ENCODE results near the gene CIRBP.

Gene CIRBP

GRCh38 chr19:1296575-1297271 lies 27.6 kb downstream of the CIRBP start:
- Histone ChIP-seq H3K18ac (ENCODE audit: low read length) (no peak overlapping the region), H2AFZ (ENCODE audit: insufficient read depth, low read length, poor library complexity) (no peak overlapping the region), H3K36me3 (ENCODE audit: control insufficient read depth in 1 of 2, insufficient read depth in 2 of 2, low read length in 2 of 2) (peaks cover 0 to 2% of the 10 kb centered on the region in 2 experiments), H3K4me2 (ENCODE audit: low read length) (no peak overlapping the region), H3K4me3 (ENCODE audit: low read depth, low read length) (no peak overlapping the region), H3K14ac (ENCODE audit: low read length) (no peak overlapping the region), H3K79me2 (ENCODE audit: control insufficient read depth, insufficient read depth, low read length, poor library complexity) (no peaks in the 10 kb centered on the region), H2BK12ac (ENCODE audit: low read length) (no peak overlapping the region), H3K4ac (ENCODE audit: low read depth, low read length) (no peak overlapping the region), H3K9me3 (ENCODE audit: insufficient read depth, low read depth, low read length) (no peaks in the 10 kb centered on the region), H2BK5ac (ENCODE audit: low read depth, low read length, poor library complexity) (no peak overlapping the region), H2AK5ac (ENCODE audit: low read length) (no peak overlapping the region), H4K8ac (ENCODE audit: low read depth, low read length) (no peak overlapping the region), H3K79me1 (ENCODE audit: low read length) (no peaks in the 10 kb centered on the region), H4K91ac (ENCODE audit: low read depth, low read length) (no peak overlapping the region), H4K12ac (ENCODE audit: low read depth, low read length) (no peak overlapping the region), H3K27ac (ENCODE audit: low read depth, low read length) (no peak overlapping the region), H3K27me3 (ENCODE audit: insufficient read depth, low read length) (no peaks in the 10 kb centered on the region), H3K23ac (ENCODE audit: low read length) (no peak overlapping the region), H3K9ac (ENCODE audit: low read length) (no peak overlapping the region), H2BK120ac (ENCODE audit: insufficient read depth, low read length, poor library complexity) (no peak overlapping the region), H3K4me1 (ENCODE audit: control insufficient read depth in 1 of 2, insufficient read depth in 2 of 2, low read length in 2 of 2) (peaks cover 0 to 3% of the 10 kb centered on the region in 2 experiments)
- no CpG with 5 or more reads among the region's 24 CpGs for WGBS (ENCODE audit: extremely low coverage, insufficient coverage, insufficient read length)
- no peak for DNase-seq

GRCh38 chr19:1298235-1298634 lies 29.1 kb downstream of the CIRBP start:
- Histone ChIP-seq H4K91ac (ENCODE audit: low read depth, low read length) (no peak overlapping the region), H2BK5ac (ENCODE audit: low read depth, low read length, poor library complexity) (no peak overlapping the region), H3K79me2 (ENCODE audit: control insufficient read depth, insufficient read depth, low read length, poor library complexity) (no peaks in the 10 kb centered on the region), H3K79me1 (ENCODE audit: low read length) (no peaks in the 10 kb centered on the region), H3K14ac (ENCODE audit: low read length) (no peak overlapping the region), H3K27ac (ENCODE audit: low read depth, low read length) (no peak overlapping the region), H4K12ac (ENCODE audit: low read depth, low read length) (no peak overlapping the region), H3K36me3 (ENCODE audit: control insufficient read depth in 1 of 2, insufficient read depth in 2 of 2, low read length in 2 of 2) (peaks cover 0 to 2% of the 10 kb centered on the region in 2 experiments), H2AK5ac (ENCODE audit: low read length) (no peak overlapping the region), H3K4me2 (ENCODE audit: low read length) (no peak overlapping the region), H2BK120ac (ENCODE audit: insufficient read depth, low read length, poor library complexity) (no peak overlapping the region), H2AFZ (ENCODE audit: insufficient read depth, low read length, poor library complexity) (no peak overlapping the region), H3K23ac (ENCODE audit: low read length) (no peak overlapping the region), H3K27me3 (ENCODE audit: insufficient read depth, low read length) (no peaks in the 10 kb centered on the region), H3K4me3 (ENCODE audit: low read depth, low read length) (no peak overlapping the region), H3K4ac (ENCODE audit: low read depth, low read length) (no peak overlapping the region), H3K9ac (ENCODE audit: low read length) (no peak overlapping the region), H3K18ac (ENCODE audit: low read length) (no peak overlapping the region), H3K9me3 (ENCODE audit: insufficient read depth, low read depth, low read length) (no peaks in the 10 kb centered on the region), H3K4me1 (ENCODE audit: control insufficient read depth in 1 of 2, insufficient read depth in 2 of 2, low read length in 2 of 2) (peaks cover 0 to 3% of the 10 kb centered on the region in 2 experiments), H2BK12ac (ENCODE audit: low read length) (no peak overlapping the region), H4K8ac (ENCODE audit: low read depth, low read length) (no peak overlapping the region)
- DNase-seq: no peak
- WGBS (ENCODE audit: extremely low coverage, insufficient coverage, insufficient read length): no CpG with 5 or more reads among the region's 8 CpGs

- no peak overlapping the region for H2AFZ ChIP-seq (ENCODE audit: insufficient read depth, low read length, poor library complexity)
- H4K8ac ChIP-seq (ENCODE audit: low read depth, low read length): no peak overlapping the region
- no peak for DNase-seq
- H3K14ac ChIP-seq (ENCODE audit: low read length): no peak overlapping the region
- H4K91ac ChIP-seq (ENCODE audit: low read depth, low read length): no peak overlapping the region
- no peaks in the 10 kb centered on the region for H3K79me2 ChIP-seq (ENCODE audit: control insufficient read depth, insufficient read depth, low read length, poor library complexity)
- WGBS (ENCODE audit: extremely low coverage, insufficient coverage, insufficient read length): no CpG with 5 or more reads among the region's 34 CpGs
- H3K27ac ChIP-seq (ENCODE audit: low read depth, low read length): no peak overlapping the region
- H2BK120ac ChIP-seq (ENCODE audit: insufficient read depth, low read length, poor library complexity): no peak overlapping the region
- no peak overlapping the region for H3K23ac ChIP-seq (ENCODE audit: low read length)
- peaks cover 0 to 2% of the 10 kb centered on the region in 2 experiments for H3K36me3 ChIP-seq (ENCODE audit: control insufficient read depth in 1 of 2, insufficient read depth in 2 of 2, low read length in 2 of 2)
- H3K9ac ChIP-seq (ENCODE audit: low read length): no peak overlapping the region
- no peaks in the 10 kb centered on the region for H3K79me1 ChIP-seq (ENCODE audit: low read length)
- no peak overlapping the region for H3K18ac ChIP-seq (ENCODE audit: low read length)
- H3K4ac ChIP-seq (ENCODE audit: low read depth, low read length): no peak overlapping the region
- no peak overlapping the region for H3K4me3 ChIP-seq (ENCODE audit: low read depth, low read length)
- no peaks in the 10 kb centered on the region for H3K27me3 ChIP-seq (ENCODE audit: insufficient read depth, low read length)
- no peak overlapping the region for H2BK5ac ChIP-seq (ENCODE audit: low read depth, low read length, poor library complexity)
- H3K9me3 ChIP-seq (ENCODE audit: insufficient read depth, low read depth, low read length): peaks cover 3% of the 10 kb centered on the region
- H2AK5ac ChIP-seq (ENCODE audit: low read length): no peak overlapping the region
- no peak overlapping the region for H3K4me2 ChIP-seq (ENCODE audit: low read length)
- H4K12ac ChIP-seq (ENCODE audit: low read depth, low read length): no peak overlapping the region
- no peak overlapping the region for H2BK12ac ChIP-seq (ENCODE audit: low read length)
- H3K4me1 ChIP-seq (ENCODE audit: control insufficient read depth in 1 of 2, insufficient read depth in 2 of 2, low read length in 2 of 2): peaks cover 0 to 3% of the 10 kb centered on the region in 2 experiments
Measured at GRCh38 chr19:1299801-1300200, 30.7 kb downstream of the CIRBP start.

- H3K36me3 ChIP-seq (ENCODE audit: control insufficient read depth in 1 of 2, insufficient read depth in 2 of 2, low read length in 2 of 2): peaks cover 0 to 2% of the 10 kb centered on the region in 2 experiments
- no peak overlapping the region for H4K12ac ChIP-seq (ENCODE audit: low read depth, low read length)
- H2AFZ ChIP-seq (ENCODE audit: insufficient read depth, low read length, poor library complexity): no peak overlapping the region
- H3K27ac ChIP-seq (ENCODE audit: low read depth, low read length): no peak overlapping the region
- no peak overlapping the region for H3K14ac ChIP-seq (ENCODE audit: low read length)
- no peaks in the 10 kb centered on the region for H3K79me2 ChIP-seq (ENCODE audit: control insufficient read depth, insufficient read depth, low read length, poor library complexity)
- no peaks in the 10 kb centered on the region for H3K4me1 ChIP-seq (ENCODE audit: control insufficient read depth in 1 of 2, insufficient read depth in 2 of 2, low read length in 2 of 2)
- H3K9ac ChIP-seq (ENCODE audit: low read length): no peak overlapping the region
- H3K4me3 ChIP-seq (ENCODE audit: low read depth, low read length): no peak overlapping the region
- H3K27me3 ChIP-seq (ENCODE audit: insufficient read depth, low read length): no peaks in the 10 kb centered on the region
- no peak overlapping the region for H4K8ac ChIP-seq (ENCODE audit: low read depth, low read length)
- peaks cover 3% of the 10 kb centered on the region for H3K9me3 ChIP-seq (ENCODE audit: insufficient read depth, low read depth, low read length)
- DNase-seq: no peak
- no peak overlapping the region for H4K91ac ChIP-seq (ENCODE audit: low read depth, low read length)
- no CpG with 5 or more reads among the region's 35 CpGs for WGBS (ENCODE audit: extremely low coverage, insufficient coverage, insufficient read length)
- no peak overlapping the region for H3K23ac ChIP-seq (ENCODE audit: low read length)
- no peak overlapping the region for H2BK5ac ChIP-seq (ENCODE audit: low read depth, low read length, poor library complexity)
- no peak overlapping the region for H3K4me2 ChIP-seq (ENCODE audit: low read length)
- H3K79me1 ChIP-seq (ENCODE audit: low read length): no peaks in the 10 kb centered on the region
- H2BK12ac ChIP-seq (ENCODE audit: low read length): no peak overlapping the region
- H2AK5ac ChIP-seq (ENCODE audit: low read length): no peak overlapping the region
- no peak overlapping the region for H3K4ac ChIP-seq (ENCODE audit: low read depth, low read length)
- H2BK120ac ChIP-seq (ENCODE audit: insufficient read depth, low read length, poor library complexity): no peak overlapping the region
- no peak overlapping the region for H3K18ac ChIP-seq (ENCODE audit: low read length)
Measured at GRCh38 chr19:1300744-1301490, 31.8 kb downstream of the CIRBP start.
